Measurements from ENCODE around the gene ITPRIPL1.

The ITPRIPL1 gene

GRCh38 chr2:96324721-96325040, 436 bp upstream of the ITPRIPL1 start:
- no peak for DNase-seq

- no peak for DNase-seq
Measured at GRCh38 chr2:96325884-96326255, 753 bp downstream of the ITPRIPL1 start.

GRCh38 chr2:96326564-96326963, 1.4 kb downstream of the ITPRIPL1 start:
- DNase-seq = no peak

- no peak for DNase-seq
Measured at GRCh38 chr2:96326990-96327820, 2.1 kb downstream of the ITPRIPL1 start.

GRCh38 chr2:96329456-96329855, 4.3 kb downstream of the ITPRIPL1 start:
- DNase-seq = no peak

- no peak for DNase-seq
Measured at GRCh38 chr2:96329874-96330273, 4.8 kb downstream of the ITPRIPL1 start.

GRCh38 chr2:96330407-96330806, 5.3 kb downstream of the ITPRIPL1 start:
- no peak for DNase-seq

- no peak for DNase-seq
Measured at GRCh38 chr2:96333708-96334107, 8.6 kb downstream of the ITPRIPL1 start.

- DNase-seq = no peak
Measured at GRCh38 chr2:96336104-96336775, 11.1 kb downstream of the ITPRIPL1 start.

- DNase-seq = no peak
Measured at GRCh38 chr2:96336873-96337272, 11.8 kb downstream of the ITPRIPL1 start.

GRCh38 chr2:96340493-96341414, 15.6 kb downstream of the ITPRIPL1 start:
- DNase-seq = no peak

- no peak for DNase-seq
Measured at GRCh38 chr2:96341641-96342040, 16.5 kb downstream of the ITPRIPL1 start.

- DNase-seq = no peak
Measured at GRCh38 chr2:96342085-96342484, 17.0 kb downstream of the ITPRIPL1 start.

GRCh38 chr2:96344011-96344410, 18.9 kb downstream of the ITPRIPL1 start:
- DNase-seq = no peak

- no peak for DNase-seq
Measured at GRCh38 chr2:96345438-96345837, 20.3 kb downstream of the ITPRIPL1 start.

GRCh38 chr2:96345868-96346462, 20.8 kb downstream of the ITPRIPL1 start:
- no peak for DNase-seq

- no peak for DNase-seq
Measured at GRCh38 chr2:96347395-96347794, 22.3 kb downstream of the ITPRIPL1 start.

GRCh38 chr2:96353032-96353561, 28.0 kb downstream of the ITPRIPL1 start:
- DNase-seq = peak; percentile 67

GRCh38 chr2:96353606-96354101, 28.5 kb downstream of the ITPRIPL1 start:
- no peak for DNase-seq

GRCh38 chr2:96354492-96354891, 29.4 kb downstream of the ITPRIPL1 start:
- DNase-seq = no peak

GRCh38 chr2:96356889-96357288, 31.8 kb downstream of the ITPRIPL1 start:
- DNase-seq = no peak

GRCh38 chr2:96359310-96359709, 34.2 kb downstream of the ITPRIPL1 start:
- peak; percentile 36 for DNase-seq

- no peak for DNase-seq
Measured at GRCh38 chr2:96359866-96360265, 34.7 kb downstream of the ITPRIPL1 start.
